ENCODE measurements around the gene C5orf34. TPM values are rescaled to one million over a fixed set of nuclear protein-coding genes. Genes with fewer than 3 reads are reported as not detected.
"Not testable (repeated sequence)": the region's sequence is repeated elsewhere in the genome, so short reads cannot be mapped to it uniquely, and the experiment has no call there.

C5orf34 gene
- total and polyA plus RNA-seq, 5 donors from 2014 or later, result 0.75 to 0.87 (median 0.83) TPM; not detected in 1

DNA sequence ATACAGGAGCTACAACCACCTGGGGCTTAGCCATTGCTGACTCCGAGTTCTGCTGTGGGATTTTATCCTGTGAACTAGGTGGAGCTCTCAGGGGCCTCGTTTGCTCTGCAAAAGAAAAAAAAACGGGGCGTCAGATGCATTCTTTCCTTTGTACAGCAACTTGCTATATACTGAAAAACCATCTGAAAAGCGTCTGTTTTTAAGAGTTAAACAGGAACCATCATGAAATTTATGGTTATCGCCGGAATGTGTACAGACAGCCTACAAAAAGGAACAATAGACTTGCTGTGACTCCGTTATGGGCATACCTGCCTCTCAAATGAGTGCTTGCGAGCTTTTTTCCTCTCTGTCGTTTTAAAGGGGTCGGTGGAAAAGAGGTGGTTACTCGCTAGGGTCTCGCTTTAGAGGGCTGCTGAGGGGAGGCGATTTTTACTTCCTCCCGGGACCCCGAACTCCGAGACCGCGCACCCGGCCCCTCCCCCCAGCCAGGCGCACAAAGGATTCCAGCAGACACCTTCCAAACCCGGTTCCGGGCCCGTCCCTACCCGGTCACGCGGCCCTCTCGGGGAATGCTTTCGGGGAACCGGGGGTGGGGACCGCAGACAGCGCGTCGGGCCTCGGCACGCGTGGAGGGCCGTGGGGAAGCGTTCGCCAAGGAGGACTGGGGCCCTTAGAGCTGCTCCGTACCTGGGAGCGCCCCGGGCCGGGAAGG is 41.1 kb upstream of the C5orf34 start:
- peaks cover 7% of the 10 kb centered on the region for H3K27me3 Mint-ChIP-seq
- ATAC-seq (ENCODE audit: low read depth in 2 of 2) (no peak), DNase-seq (peak in 2 of 3 donors; percentile 34 to 55)
- Histone ChIP-seq H3K27me3 (ENCODE audit: control insufficient read depth, insufficient read depth, low read length) (no peaks in the 10 kb centered on the region), H3K27ac (ENCODE audit: insufficient read depth, low read length, poor library complexity, severe bottlenecking) (peak overlapping the region; percentile 88), H3K4me3 (ENCODE audit: low read depth, low read length) (peak overlapping the region; percentile 95), H3K36me3 (ENCODE audit: control insufficient read depth, insufficient read depth, low read length) (peaks cover 21% of the 10 kb centered on the region), H3K9me3 (ENCODE audit: control insufficient read depth in 2 of 2, low read length in 2 of 2) (no peaks in the 10 kb centered on the region), H3K4me1 (ENCODE audit: control insufficient read depth, insufficient read depth, low read length, poor library complexity, severe bottlenecking) (peaks cover 55% of the 10 kb centered on the region)
- peak overlapping the region in 3 of 4 donors; percentile 94 for H3K4me3 Mint-ChIP-seq
- H3K9me3 Mint-ChIP-seq, result no peaks in the 10 kb centered on the region
- peaks cover 7 to 21% (median 16%) of the 10 kb centered on the region in 4 donors for H3K4me1 Mint-ChIP-seq
- peak overlapping the region; percentile 96 to 98 (median 97) for H3K27ac Mint-ChIP-seq
- peaks cover 1% of the 10 kb centered on the region for H3K36me3 Mint-ChIP-seq

DNA sequence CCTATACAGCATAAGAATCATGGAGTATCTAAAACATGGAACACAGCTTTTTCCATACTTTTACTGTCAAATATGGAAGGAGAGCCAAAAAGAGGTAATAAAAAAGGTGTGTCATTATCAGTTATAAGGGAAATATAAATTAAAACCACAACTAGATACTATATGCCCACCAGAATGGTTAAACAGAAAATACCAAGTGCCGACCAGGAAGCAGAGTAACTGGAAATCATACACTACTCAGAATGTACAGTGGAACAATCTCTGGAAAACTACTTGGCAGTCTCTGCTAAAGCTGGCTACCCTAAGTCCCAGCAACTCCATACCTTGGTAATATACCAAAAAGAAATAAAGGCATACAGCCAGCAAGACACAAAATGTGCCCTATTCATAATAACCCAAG is 39.5 kb upstream of the C5orf34 start:
- ATAC-seq (ENCODE audit: low read depth in 2 of 2) (no peak), DNase-seq (no peak)
- peaks cover 7 to 30% (median 22%) of the 10 kb centered on the region in 4 donors for H3K4me1 Mint-ChIP-seq
- no peak overlapping the region for H3K27ac Mint-ChIP-seq
- H3K27me3 Mint-ChIP-seq, result no peaks in the 10 kb centered on the region
- H3K4me3 ChIP-seq (ENCODE audit: low read depth, low read length), result peak overlapping the region; percentile 95
- H3K36me3 ChIP-seq (ENCODE audit: control insufficient read depth, insufficient read depth, low read length), result peaks cover 28% of the 10 kb centered on the region
- H3K27me3 ChIP-seq (ENCODE audit: control insufficient read depth, insufficient read depth, low read length), result no peaks in the 10 kb centered on the region
- no peaks in the 10 kb centered on the region for H3K9me3 Mint-ChIP-seq
- H3K36me3 Mint-ChIP-seq, result peaks cover 6% of the 10 kb centered on the region
- H3K27ac ChIP-seq (ENCODE audit: insufficient read depth, low read length, poor library complexity, severe bottlenecking), result peak overlapping the region; percentile 42
- H3K4me1 ChIP-seq (ENCODE audit: control insufficient read depth, insufficient read depth, low read length, poor library complexity, severe bottlenecking), result peaks cover 60% of the 10 kb centered on the region
- peak overlapping the region in 1 of 4 donors; percentile 70 for H3K4me3 Mint-ChIP-seq
- no peaks in the 10 kb centered on the region for H3K9me3 ChIP-seq (ENCODE audit: control insufficient read depth in 2 of 2, low read length in 2 of 2)

DNA sequence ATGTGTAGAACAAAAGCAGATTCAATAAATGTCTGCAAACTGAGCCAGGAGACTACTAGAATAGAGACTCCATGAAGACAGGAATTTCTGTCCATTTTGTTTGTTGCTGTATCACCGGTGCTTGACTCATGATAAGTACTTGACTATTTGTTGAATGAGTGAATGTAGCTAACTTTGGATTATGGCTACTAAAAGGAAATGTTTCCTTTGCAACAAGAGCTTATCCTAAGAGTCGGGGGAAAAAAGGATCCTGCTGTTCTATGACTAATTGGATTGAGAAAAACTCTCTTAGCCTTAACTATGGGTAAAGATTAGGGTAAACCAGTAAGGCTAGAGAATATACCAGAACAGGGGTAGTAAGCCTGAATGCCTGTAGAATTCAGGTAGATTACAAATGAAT is 38.4 kb upstream of the C5orf34 start:
- Histone ChIP-seq H3K9me3 (ENCODE audit: control insufficient read depth in 2 of 2, low read length in 2 of 2) (no peaks in the 10 kb centered on the region), H3K4me3 (ENCODE audit: low read depth, low read length) (peak overlapping the region; percentile 95), H3K4me1 (ENCODE audit: control insufficient read depth, insufficient read depth, low read length, poor library complexity, severe bottlenecking) (peaks cover 60% of the 10 kb centered on the region), H3K27ac (ENCODE audit: insufficient read depth, low read length, poor library complexity, severe bottlenecking) (no peak overlapping the region), H3K27me3 (ENCODE audit: control insufficient read depth, insufficient read depth, low read length) (no peaks in the 10 kb centered on the region), H3K36me3 (ENCODE audit: control insufficient read depth, insufficient read depth, low read length) (peaks cover 29% of the 10 kb centered on the region)
- Mint-ChIP-seq H3K4me1 (peaks cover 13 to 34% (median 24%) of the 10 kb centered on the region in 4 donors), H3K36me3 (peaks cover 10% of the 10 kb centered on the region), H3K27ac (no peak overlapping the region), H3K27me3 (no peaks in the 10 kb centered on the region), H3K4me3 (no peak overlapping the region), H3K9me3 (no peaks in the 10 kb centered on the region)
- ATAC-seq (ENCODE audit: low read depth in 2 of 2) (no peak), DNase-seq (no peak)

DNA sequence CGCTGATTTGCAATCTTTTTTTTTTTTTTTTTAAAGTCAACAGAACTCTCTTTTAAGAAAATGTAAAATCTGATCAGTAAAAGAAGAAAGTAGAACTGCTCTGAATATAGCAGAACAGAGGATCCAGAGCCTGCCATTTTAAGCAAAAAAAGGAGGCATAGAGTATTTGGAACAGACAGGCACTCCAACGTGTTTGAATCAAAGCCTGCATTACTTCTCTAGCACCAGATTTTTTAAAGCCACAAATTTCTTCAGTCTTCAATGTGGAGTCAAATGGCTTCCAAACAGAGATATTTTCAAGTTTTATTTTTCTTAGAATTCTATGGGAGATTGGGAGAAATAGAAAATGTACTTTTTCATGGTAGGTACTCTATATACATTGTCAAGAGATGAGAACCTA is 36.8 kb upstream of the C5orf34 start:
- H3K36me3 ChIP-seq (ENCODE audit: control insufficient read depth, insufficient read depth, low read length), result peaks cover 43% of the 10 kb centered on the region
- H3K27me3 ChIP-seq (ENCODE audit: control insufficient read depth, insufficient read depth, low read length), result no peaks in the 10 kb centered on the region
- H3K36me3 Mint-ChIP-seq, result peaks cover 10% of the 10 kb centered on the region
- H3K27ac ChIP-seq (ENCODE audit: insufficient read depth, low read length, poor library complexity, severe bottlenecking), result no peak overlapping the region
- ATAC-seq (ENCODE audit: low read depth in 2 of 2), result no peak
- H3K4me1 Mint-ChIP-seq, result peaks cover 19 to 32% (median 22%) of the 10 kb centered on the region in 4 donors
- DNase-seq, result no peak
- H3K9me3 Mint-ChIP-seq, result no peaks in the 10 kb centered on the region
- H3K9me3 ChIP-seq (ENCODE audit: control insufficient read depth in 2 of 2, low read length in 2 of 2), result no peaks in the 10 kb centered on the region
- H3K4me1 ChIP-seq (ENCODE audit: control insufficient read depth, insufficient read depth, low read length, poor library complexity, severe bottlenecking), result peaks cover 55% of the 10 kb centered on the region
- H3K4me3 ChIP-seq (ENCODE audit: low read depth, low read length), result peak overlapping the region; percentile 27
- no peaks in the 10 kb centered on the region for H3K27me3 Mint-ChIP-seq
- H3K27ac Mint-ChIP-seq, result peak overlapping the region in 1 of 3 donors; percentile 16
- no peak overlapping the region for H3K4me3 Mint-ChIP-seq

DNA sequence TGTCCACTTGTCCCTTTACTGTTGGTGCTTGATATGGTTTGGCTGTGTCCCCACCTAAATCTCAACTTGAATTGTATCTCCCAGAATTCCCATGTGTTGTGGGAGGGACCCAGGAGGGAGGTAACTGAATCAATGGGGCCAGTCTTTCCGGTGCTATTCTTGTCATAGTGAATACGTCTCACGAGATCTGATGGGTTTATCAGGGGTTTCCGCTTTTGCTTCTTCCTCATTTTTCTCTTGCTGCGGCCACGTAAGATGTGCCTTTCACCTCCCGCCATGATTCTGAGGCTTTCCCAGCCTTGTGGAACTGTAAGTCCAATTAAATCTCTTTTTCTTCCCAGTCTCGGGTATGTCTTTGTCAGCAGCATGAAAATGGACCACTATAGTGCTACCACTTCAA is 34.3 kb upstream of the C5orf34 start:
- DNase-seq; H3K4me3 ChIP-seq (ENCODE audit: low read depth, low read length); H3K27me3 Mint-ChIP-seq; H3K27ac ChIP-seq (ENCODE audit: insufficient read depth, low read length, poor library complexity, severe bottlenecking); H3K9me3 Mint-ChIP-seq; H3K27me3 ChIP-seq (ENCODE audit: control insufficient read depth, insufficient read depth, low read length); H3K9me3 ChIP-seq (ENCODE audit: control insufficient read depth in 2 of 2, low read length in 2 of 2); H3K4me3 Mint-ChIP-seq; H3K27ac Mint-ChIP-seq; ATAC-seq (ENCODE audit: low read depth in 2 of 2): not testable (repeated sequence)
- H3K4me1 ChIP-seq (ENCODE audit: control insufficient read depth, insufficient read depth, low read length, poor library complexity, severe bottlenecking), result peaks cover 36% of the 10 kb centered on the region
- Mint-ChIP-seq H3K4me1 (peaks cover 12 to 31% (median 27%) of the 10 kb centered on the region in 4 donors), H3K36me3 (peaks cover 26% of the 10 kb centered on the region)
- H3K36me3 ChIP-seq (ENCODE audit: control insufficient read depth, insufficient read depth, low read length), result peaks cover 64% of the 10 kb centered on the region

DNA sequence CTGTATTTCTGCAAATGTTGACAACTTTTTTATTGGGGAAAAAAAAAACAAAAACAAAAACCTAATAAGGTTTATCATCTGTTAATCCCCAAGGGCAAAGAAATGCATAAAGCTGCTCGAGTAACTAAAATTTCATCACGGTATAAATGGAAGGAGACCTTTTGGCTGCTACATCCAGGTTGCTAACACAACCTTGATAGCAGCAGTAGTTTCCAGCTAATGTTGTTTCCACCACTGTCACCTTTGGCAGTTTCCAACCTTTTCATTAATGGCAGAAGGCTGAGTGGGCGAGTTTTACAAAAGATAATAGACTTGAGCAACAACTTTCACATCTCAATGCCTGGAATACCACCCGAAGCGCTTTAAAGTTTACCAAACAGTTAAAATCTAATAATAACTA is 33.4 kb upstream of the C5orf34 start:
- Mint-ChIP-seq H3K36me3 (peaks cover 28% of the 10 kb centered on the region), H3K4me1 (peaks cover 14 to 35% (median 30%) of the 10 kb centered on the region in 4 donors), H3K27ac (no peak overlapping the region), H3K4me3 (no peak overlapping the region), H3K9me3 (no peaks in the 10 kb centered on the region), H3K27me3 (no peaks in the 10 kb centered on the region)
- ATAC-seq (ENCODE audit: low read depth in 2 of 2) (no peak), DNase-seq (no peak)
- no peak overlapping the region for H3K4me3 ChIP-seq (ENCODE audit: low read depth, low read length)
- H3K27ac ChIP-seq (ENCODE audit: insufficient read depth, low read length, poor library complexity, severe bottlenecking), result no peak overlapping the region
- H3K36me3 ChIP-seq (ENCODE audit: control insufficient read depth, insufficient read depth, low read length), result peaks cover 64% of the 10 kb centered on the region
- H3K4me1 ChIP-seq (ENCODE audit: control insufficient read depth, insufficient read depth, low read length, poor library complexity, severe bottlenecking), result peaks cover 27% of the 10 kb centered on the region
- H3K9me3 ChIP-seq (ENCODE audit: control insufficient read depth in 2 of 2, low read length in 2 of 2), result no peaks in the 10 kb centered on the region
- H3K27me3 ChIP-seq (ENCODE audit: control insufficient read depth, insufficient read depth, low read length), result no peaks in the 10 kb centered on the region

DNA sequence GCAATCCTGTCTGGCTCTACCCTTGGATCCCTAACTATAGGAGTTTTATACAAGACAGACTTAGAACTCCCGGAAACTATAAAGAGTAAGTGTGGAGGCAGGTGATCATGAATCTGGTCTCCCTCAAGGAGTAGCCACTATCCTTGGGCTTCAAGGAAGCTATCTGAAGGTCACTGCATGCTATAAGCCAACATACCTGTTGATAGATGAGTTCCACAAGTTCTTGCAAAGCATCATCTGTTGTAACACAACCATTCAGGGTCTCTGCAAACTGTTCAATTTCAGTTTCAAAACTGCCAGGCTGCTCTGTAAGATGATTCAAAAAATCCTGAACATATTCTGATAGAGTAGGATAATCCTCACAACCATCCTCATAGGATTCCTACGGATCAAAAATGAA is 32.6 kb upstream of the C5orf34 start:
- H3K27ac ChIP-seq (ENCODE audit: insufficient read depth, low read length, poor library complexity, severe bottlenecking), result no peak overlapping the region
- Mint-ChIP-seq H3K27me3 (no peaks in the 10 kb centered on the region), H3K36me3 (peaks cover 28% of the 10 kb centered on the region), H3K4me3 (no peak overlapping the region), H3K27ac (no peak overlapping the region), H3K9me3 (no peaks in the 10 kb centered on the region), H3K4me1 (peaks cover 14 to 36% (median 35%) of the 10 kb centered on the region in 4 donors)
- no peak for DNase-seq
- H3K27me3 ChIP-seq (ENCODE audit: control insufficient read depth, insufficient read depth, low read length), result no peaks in the 10 kb centered on the region
- H3K36me3 ChIP-seq (ENCODE audit: control insufficient read depth, insufficient read depth, low read length), result peaks cover 73% of the 10 kb centered on the region
- ATAC-seq (ENCODE audit: low read depth in 2 of 2), result no peak
- H3K9me3 ChIP-seq (ENCODE audit: control insufficient read depth in 2 of 2, low read length in 2 of 2), result no peaks in the 10 kb centered on the region
- H3K4me1 ChIP-seq (ENCODE audit: control insufficient read depth, insufficient read depth, low read length, poor library complexity, severe bottlenecking), result peaks cover 19% of the 10 kb centered on the region
- H3K4me3 ChIP-seq (ENCODE audit: low read depth, low read length), result no peak overlapping the region

DNA sequence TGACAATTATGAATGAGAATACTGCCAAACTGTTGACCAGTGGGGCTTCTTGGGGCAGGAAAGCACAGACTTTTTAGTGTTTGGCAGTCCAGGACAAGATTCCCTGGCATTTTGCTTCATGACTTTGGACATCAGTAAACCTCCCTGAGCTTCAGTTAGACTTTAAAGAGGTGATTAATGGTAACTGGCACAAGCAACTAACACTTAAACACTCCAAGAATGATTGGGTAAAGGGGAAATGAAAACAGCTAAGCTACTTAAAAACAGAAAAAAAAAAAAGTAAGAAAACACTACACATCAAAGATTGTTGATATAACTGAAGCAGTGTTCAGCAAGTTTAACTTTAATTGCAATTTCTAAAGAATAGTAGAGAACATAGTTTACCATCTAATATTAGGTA is 28.5 kb upstream of the C5orf34 start:
- H3K27ac Mint-ChIP-seq, result no peak overlapping the region
- no peaks in the 10 kb centered on the region for H3K9me3 Mint-ChIP-seq
- no peaks in the 10 kb centered on the region for H3K27me3 Mint-ChIP-seq
- H3K4me3 Mint-ChIP-seq, result no peak overlapping the region
- Histone ChIP-seq H3K27me3 (ENCODE audit: control insufficient read depth, insufficient read depth, low read length) (no peaks in the 10 kb centered on the region), H3K4me1 (ENCODE audit: control insufficient read depth, insufficient read depth, low read length, poor library complexity, severe bottlenecking) (no peaks in the 10 kb centered on the region), H3K36me3 (ENCODE audit: control insufficient read depth, insufficient read depth, low read length) (peaks cover 87% of the 10 kb centered on the region), H3K27ac (ENCODE audit: insufficient read depth, low read length, poor library complexity, severe bottlenecking) (no peak overlapping the region), H3K4me3 (ENCODE audit: low read depth, low read length) (no peak overlapping the region), H3K9me3 (ENCODE audit: control insufficient read depth in 2 of 2, low read length in 2 of 2) (no peaks in the 10 kb centered on the region)
- DNase-seq, result no peak
- peaks cover 30% of the 10 kb centered on the region for H3K36me3 Mint-ChIP-seq
- no peak for ATAC-seq (ENCODE audit: low read depth in 2 of 2)
- H3K4me1 Mint-ChIP-seq, result peaks cover 15 to 33% (median 30%) of the 10 kb centered on the region in 4 donors
